Measurements from ENCODE around the gene SNX27.

GRCh38 chr1:151720974-151721787 lies 109.3 kb downstream of the SNX27 start, which contains the start of gene RIIAD1:
- TF ChIP-seq, protein P1, sequence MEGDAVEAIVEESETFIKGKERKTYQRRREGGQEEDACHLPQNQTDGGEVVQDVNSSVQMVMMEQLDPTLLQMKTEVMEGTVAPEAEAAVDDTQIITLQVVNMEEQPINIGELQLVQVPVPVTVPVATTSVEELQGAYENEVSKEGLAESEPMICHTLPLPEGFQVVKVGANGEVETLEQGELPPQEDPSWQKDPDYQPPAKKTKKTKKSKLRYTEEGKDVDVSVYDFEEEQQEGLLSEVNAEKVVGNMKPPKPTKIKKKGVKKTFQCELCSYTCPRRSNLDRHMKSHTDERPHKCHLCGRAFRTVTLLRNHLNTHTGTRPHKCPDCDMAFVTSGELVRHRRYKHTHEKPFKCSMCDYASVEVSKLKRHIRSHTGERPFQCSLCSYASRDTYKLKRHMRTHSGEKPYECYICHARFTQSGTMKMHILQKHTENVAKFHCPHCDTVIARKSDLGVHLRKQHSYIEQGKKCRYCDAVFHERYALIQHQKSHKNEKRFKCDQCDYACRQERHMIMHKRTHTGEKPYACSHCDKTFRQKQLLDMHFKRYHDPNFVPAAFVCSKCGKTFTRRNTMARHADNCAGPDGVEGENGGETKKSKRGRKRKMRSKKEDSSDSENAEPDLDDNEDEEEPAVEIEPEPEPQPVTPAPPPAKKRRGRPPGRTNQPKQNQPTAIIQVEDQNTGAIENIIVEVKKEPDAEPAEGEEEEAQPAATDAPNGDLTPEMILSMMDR (IDR thresholded peaks at IDR 0.05): no peak
- TF ChIP-seq POLR2A (IDR thresholded peaks at IDR 0.05): no peak
